Central memory CD8-positive, alpha-beta T cell (primary cell): ENCODE results near the gene CREM.

Experiments
- ATAC-seq: fragments of 150-1000 bp; cut with Tn5 transposase; replicated peaks from 2 replicates; pipeline ENCODE4 v1.10.0; 2022; ENCODE audit warnings: mild to moderate bottlenecking, moderate FRiP score, moderate number of reproducible peaks; ENCODE audit not compliant: poor library complexity, severe bottlenecking; ENCODE audit errors: extremely low read depth
- DNase-seq, 2 donors: peaks; one replicate each; pipeline ENCODE4 v3.0.0; 2021; ENCODE audit warnings: low spot score in 2 of 2
- H3K27ac Mint-ChIP-seq: one replicate; pipeline ENCODE4 v1.8.0; 2022; ENCODE audit warnings: low read depth, mild to moderate bottlenecking, moderate library complexity, mixed read lengths
- H3K27me3 Mint-ChIP-seq: one replicate; pipeline ENCODE4 v1.8.0; 2022; ENCODE audit warnings: mixed read lengths
- H3K36me3 Mint-ChIP-seq: one replicate; pipeline ENCODE4 v1.8.0; 2022; ENCODE audit warnings: mild to moderate bottlenecking, moderate library complexity, mixed read lengths; ENCODE audit not compliant: insufficient read depth
- H3K4me1 Mint-ChIP-seq: one replicate; pipeline ENCODE4 v1.8.0; 2022; ENCODE audit warnings: mixed read lengths
- H3K4me3 Mint-ChIP-seq: one replicate; pipeline ENCODE4 v1.8.0; 2022; ENCODE audit warnings: mild to moderate bottlenecking, moderate library complexity, mixed read lengths
- H3K9me3 Mint-ChIP-seq: one replicate; pipeline ENCODE4 v1.8.0; 2022; ENCODE audit warnings: mixed read lengths

Gene CREM

DNA sequence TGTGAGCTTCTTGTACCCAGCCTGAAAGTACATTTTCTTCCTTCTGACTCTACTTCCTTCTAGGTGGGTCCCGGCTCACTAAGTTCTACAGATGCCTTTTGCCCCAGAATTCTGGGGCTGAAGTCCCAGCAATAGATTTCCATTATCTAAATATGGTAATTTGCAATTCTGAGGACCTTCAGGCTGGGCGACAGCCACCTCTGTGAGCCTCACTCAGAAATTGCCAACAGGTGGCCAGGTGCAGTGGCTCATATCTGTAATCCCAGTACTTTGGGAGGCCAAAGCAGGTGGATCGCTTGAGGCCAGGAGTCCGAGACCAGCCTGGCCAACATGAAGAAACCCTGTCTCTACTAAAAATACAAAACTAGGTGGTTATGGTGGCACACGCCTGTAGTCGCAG is 23.7 kb downstream of the CREM start:
- Mint-ChIP-seq H3K4me1 (peaks cover 24% of the 10 kb centered on the region), H3K9me3 (no peaks in the 10 kb centered on the region), H3K36me3 (peaks cover 14% of the 10 kb centered on the region), H3K4me3 (peak overlapping the region; percentile 51), H3K27me3 (no peaks in the 10 kb centered on the region), H3K27ac (peak overlapping the region; percentile 87)
- DNase-seq (no peak), ATAC-seq (no peak)

DNA sequence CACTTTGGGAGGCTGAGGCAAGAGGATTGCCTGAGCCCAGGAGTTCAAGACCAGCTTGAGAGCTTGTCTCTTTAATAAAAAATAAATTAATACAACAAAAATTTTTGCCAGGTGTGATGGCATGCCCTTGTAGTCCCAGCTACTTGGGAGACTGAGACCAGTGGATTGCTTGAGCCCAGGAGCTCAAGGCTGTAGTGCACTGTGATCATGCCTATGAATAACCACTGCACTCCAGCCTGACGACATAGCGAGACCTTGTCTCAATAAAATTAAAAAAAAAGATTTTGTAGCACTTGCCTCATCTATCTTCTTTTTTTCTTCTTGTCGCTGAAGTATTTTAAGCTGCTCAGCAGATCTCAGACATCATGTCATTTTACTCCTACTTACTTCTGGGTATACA is 26.3 kb downstream of the CREM start:
- ATAC-seq (no peak), DNase-seq (no peak)
- Mint-ChIP-seq H3K4me1 (peaks cover 24% of the 10 kb centered on the region), H3K27me3 (no peaks in the 10 kb centered on the region), H3K36me3 (peaks cover 12% of the 10 kb centered on the region), H3K27ac (no peak overlapping the region), H3K9me3 (no peaks in the 10 kb centered on the region), H3K4me3 (no peak overlapping the region)

GRCh38 chr10:35153716-35154115 is 27.1 kb downstream of the CREM start:
- Mint-ChIP-seq H3K27me3 (no peaks in the 10 kb centered on the region), H3K27ac (no peak overlapping the region), H3K4me1 (peaks cover 24% of the 10 kb centered on the region), H3K9me3 (no peaks in the 10 kb centered on the region), H3K36me3 (peaks cover 12% of the 10 kb centered on the region), H3K4me3 (no peak overlapping the region)
- no peak for DNase-seq
- ATAC-seq, result no peak

- no peak for ATAC-seq
- no peaks in the 10 kb centered on the region for H3K9me3 Mint-ChIP-seq
- H3K27ac Mint-ChIP-seq, result no peak overlapping the region
- no peak overlapping the region for H3K4me3 Mint-ChIP-seq
- no peaks in the 10 kb centered on the region for H3K4me1 Mint-ChIP-seq
- no peak for DNase-seq
- H3K27me3 Mint-ChIP-seq, result no peaks in the 10 kb centered on the region
- H3K36me3 Mint-ChIP-seq, result no peaks in the 10 kb centered on the region
Measured at GRCh38 chr10:35160743-35161142, 34.1 kb downstream of the CREM start.

DNA sequence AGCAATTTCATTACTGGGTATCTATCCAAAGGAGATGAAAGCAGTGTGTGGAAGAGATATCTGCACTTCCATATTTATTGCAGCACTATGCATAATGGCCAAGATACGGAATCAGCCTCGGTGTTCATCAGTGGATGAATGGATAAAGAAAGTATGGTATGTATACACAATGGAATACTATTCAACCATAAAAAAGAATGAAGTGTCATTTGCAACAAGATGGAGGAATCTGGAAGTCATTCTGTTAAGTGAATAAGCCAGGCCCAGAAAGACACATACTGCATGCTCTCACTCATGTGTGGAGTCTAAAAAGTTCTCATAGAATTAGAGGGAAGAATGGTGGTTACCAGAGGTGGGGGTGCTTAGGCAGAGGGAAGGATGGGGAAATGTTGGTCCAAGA is 35.3 kb downstream of the CREM start:
- Mint-ChIP-seq H3K27ac (no peak overlapping the region), H3K36me3 (no peaks in the 10 kb centered on the region), H3K4me3 (no peak overlapping the region), H3K9me3 (no peaks in the 10 kb centered on the region), H3K27me3 (no peaks in the 10 kb centered on the region), H3K4me1 (no peaks in the 10 kb centered on the region)
- ATAC-seq, result no peak
- DNase-seq, result no peak

GRCh38 chr10:35165136-35165535 is 38.5 kb downstream of the CREM start:
- H3K27ac Mint-ChIP-seq, result no peak overlapping the region
- H3K9me3 Mint-ChIP-seq, result no peaks in the 10 kb centered on the region
- H3K4me1 Mint-ChIP-seq, result no peaks in the 10 kb centered on the region
- H3K36me3 Mint-ChIP-seq, result no peaks in the 10 kb centered on the region
- no peak overlapping the region for H3K4me3 Mint-ChIP-seq
- no peaks in the 10 kb centered on the region for H3K27me3 Mint-ChIP-seq
- ATAC-seq (no peak), DNase-seq (no peak)

DNA sequence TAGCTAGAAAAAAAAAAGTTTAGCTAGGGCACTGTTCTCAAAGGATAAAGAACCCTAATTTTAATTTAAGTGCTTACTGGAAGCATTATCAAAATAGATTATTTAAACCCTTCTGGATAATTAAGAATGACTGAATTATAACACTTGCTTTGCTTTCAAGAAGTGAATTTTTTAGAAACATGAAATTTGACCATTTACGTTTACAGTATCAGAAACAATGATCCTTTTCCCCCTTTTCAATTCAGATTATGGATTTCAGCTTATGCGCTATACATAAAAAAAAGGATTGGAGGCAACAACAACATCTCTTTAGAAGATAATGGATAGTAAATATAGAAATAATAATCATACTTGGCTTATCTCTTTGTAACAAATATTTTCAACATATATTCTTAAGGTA is 39.2 kb downstream of the CREM start:
- Mint-ChIP-seq H3K36me3 (no peaks in the 10 kb centered on the region), H3K27me3 (no peaks in the 10 kb centered on the region), H3K4me1 (no peaks in the 10 kb centered on the region), H3K4me3 (no peak overlapping the region), H3K9me3 (no peaks in the 10 kb centered on the region), H3K27ac (no peak overlapping the region)
- ATAC-seq (no peak), DNase-seq (no peak)

DNA sequence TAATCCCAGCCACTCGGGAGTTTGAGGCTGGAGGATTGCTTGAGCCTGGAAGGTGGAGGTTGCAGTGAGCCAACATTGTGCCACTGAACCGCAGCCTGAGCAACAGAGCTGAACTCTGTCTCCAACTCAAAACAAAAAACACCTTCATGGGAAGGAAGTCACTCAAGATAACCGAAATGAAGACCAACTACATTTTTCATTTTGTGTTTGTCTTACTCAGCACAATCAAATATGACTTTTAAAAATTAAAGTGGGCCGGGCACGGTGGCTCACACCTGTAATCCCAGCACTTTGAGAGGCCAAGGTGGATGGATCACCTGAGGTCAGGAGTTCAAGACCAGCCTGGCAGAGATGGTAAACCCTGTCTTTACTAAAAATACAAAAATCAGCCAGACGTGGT is 40.0 kb downstream of the CREM start:
- H3K4me3 Mint-ChIP-seq, result no peak overlapping the region
- no peaks in the 10 kb centered on the region for H3K4me1 Mint-ChIP-seq
- no peaks in the 10 kb centered on the region for H3K9me3 Mint-ChIP-seq
- no peaks in the 10 kb centered on the region for H3K27me3 Mint-ChIP-seq
- DNase-seq (no peak), ATAC-seq (no peak)
- no peaks in the 10 kb centered on the region for H3K36me3 Mint-ChIP-seq
- no peak overlapping the region for H3K27ac Mint-ChIP-seq

DNA sequence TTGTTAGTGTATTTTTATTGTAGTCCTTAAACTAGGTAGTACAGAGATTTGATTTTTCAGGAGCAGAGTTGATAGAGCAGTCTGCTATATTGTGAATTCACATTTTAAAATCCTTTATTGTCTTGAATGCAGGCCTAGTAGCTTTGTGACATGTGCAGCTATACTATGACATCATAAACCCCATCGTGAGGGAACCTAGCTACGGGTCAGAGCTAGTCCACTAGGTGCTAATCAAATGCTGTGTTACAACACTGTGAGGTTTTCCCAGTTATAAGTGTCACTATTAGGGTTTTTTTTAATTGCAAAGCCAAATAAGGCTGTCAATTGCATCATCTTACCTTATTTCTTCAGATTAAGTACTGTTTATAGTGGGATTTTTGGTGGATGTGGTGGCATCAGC is 40.7 kb downstream of the CREM start:
- DNase-seq, result no peak
- Mint-ChIP-seq H3K36me3 (no peaks in the 10 kb centered on the region), H3K27me3 (no peaks in the 10 kb centered on the region), H3K9me3 (no peaks in the 10 kb centered on the region), H3K4me1 (no peaks in the 10 kb centered on the region), H3K4me3 (no peak overlapping the region), H3K27ac (no peak overlapping the region)
- no peak for ATAC-seq

- Mint-ChIP-seq H3K4me1 (no peaks in the 10 kb centered on the region), H3K9me3 (no peaks in the 10 kb centered on the region), H3K27ac (no peak overlapping the region), H3K36me3 (no peaks in the 10 kb centered on the region), H3K27me3 (no peaks in the 10 kb centered on the region), H3K4me3 (no peak overlapping the region)
- DNase-seq (no peak), ATAC-seq (no peak)
Measured at GRCh38 chr10:35172146-35172545, 45.5 kb downstream of the CREM start.

DNA sequence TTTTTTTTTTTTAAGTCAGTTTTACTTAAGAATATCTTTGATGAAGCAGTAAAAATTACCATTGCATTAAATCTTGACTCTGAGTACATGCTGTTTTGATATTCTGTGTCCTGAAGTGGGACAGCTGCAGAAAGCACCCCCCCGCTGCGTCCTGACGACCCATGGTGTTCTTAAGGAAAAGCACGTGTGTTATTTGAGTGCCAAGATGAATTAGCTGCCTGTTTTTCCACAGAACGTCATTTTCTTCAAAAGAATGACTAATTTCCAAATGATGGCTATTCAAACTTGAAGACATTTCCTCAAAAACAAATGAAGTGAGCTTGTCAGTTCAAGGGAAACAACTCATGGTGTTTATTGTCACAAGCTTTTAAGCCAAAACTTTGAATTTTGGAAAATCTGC is 45.9 kb downstream of the CREM start:
- Mint-ChIP-seq H3K36me3 (no peaks in the 10 kb centered on the region), H3K9me3 (no peaks in the 10 kb centered on the region), H3K4me1 (no peaks in the 10 kb centered on the region), H3K27ac (no peak overlapping the region), H3K4me3 (no peak overlapping the region), H3K27me3 (no peaks in the 10 kb centered on the region)
- ATAC-seq, result no peak
- no peak for DNase-seq

GRCh38 chr10:35178331-35178730 is 51.7 kb downstream of the CREM start:
- no peaks in the 10 kb centered on the region for H3K27me3 Mint-ChIP-seq
- H3K27ac Mint-ChIP-seq, result no peak overlapping the region
- no peaks in the 10 kb centered on the region for H3K9me3 Mint-ChIP-seq
- ATAC-seq (no peak), DNase-seq (no peak)
- H3K36me3 Mint-ChIP-seq, result peaks cover 3% of the 10 kb centered on the region
- H3K4me1 Mint-ChIP-seq, result no peaks in the 10 kb centered on the region
- no peak overlapping the region for H3K4me3 Mint-ChIP-seq

DNA sequence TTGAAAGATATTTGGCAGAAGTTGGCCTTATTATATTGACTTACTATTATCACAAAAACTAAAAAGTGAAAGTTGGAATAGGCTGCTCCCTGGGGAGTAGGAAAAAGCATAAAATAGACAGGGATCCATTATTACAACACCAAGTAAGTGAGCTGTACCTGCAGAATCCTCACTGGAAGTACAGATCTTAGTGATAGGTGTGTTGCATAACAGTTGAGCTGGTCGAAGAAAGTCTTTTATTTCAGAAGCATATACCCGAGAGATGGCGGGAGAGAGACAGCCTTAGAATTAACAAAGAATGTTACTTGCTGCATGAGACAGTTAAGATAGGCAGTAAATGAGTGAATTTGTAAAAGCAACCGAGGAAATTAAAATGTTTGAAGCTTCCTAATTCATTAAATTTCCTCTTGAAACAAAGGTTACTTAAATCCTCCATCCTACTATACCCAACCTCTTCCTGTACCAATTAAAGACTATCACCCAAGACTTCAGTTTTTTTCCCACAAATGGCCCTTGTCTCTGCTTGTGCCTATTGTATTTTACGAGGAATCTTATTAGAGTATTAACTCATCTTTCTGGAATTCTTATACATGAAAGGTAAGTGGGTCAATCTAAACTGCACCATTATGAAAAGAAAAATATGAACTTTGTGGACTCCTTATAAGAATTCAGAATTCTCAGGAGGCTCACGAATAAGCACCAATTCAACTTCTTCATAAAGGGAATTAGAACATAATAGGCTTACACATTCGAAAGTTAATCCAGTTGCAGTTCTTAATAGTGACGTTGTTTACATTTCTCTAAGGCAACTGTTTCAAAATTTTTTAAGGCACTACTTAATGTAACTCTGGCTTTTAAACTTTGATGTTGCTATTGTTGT is 56.2 kb downstream of the CREM start:
- H3K9me3 Mint-ChIP-seq, result no peaks in the 10 kb centered on the region
- no peaks in the 10 kb centered on the region for H3K4me1 Mint-ChIP-seq
- DNase-seq, result no peak
- H3K36me3 Mint-ChIP-seq, result peaks cover 3% of the 10 kb centered on the region
- no peak overlapping the region for H3K27ac Mint-ChIP-seq
- no peak overlapping the region for H3K4me3 Mint-ChIP-seq
- no peak for ATAC-seq
- H3K27me3 Mint-ChIP-seq, result no peaks in the 10 kb centered on the region
